ENCODE data around the gene MYL10. TPM values are rescaled to one million over a fixed set of nuclear protein-coding genes. Genes with fewer than 3 reads are reported as not detected.

The MYL10 gene
- total RNA-seq, 1 donor from 2014 or later: not detected

- H3K9me3 ChIP-seq: no peaks in the 10 kb centered on the region
- intact Hi-C loops (cut with DNase I): no loop called here
- no peak for ATAC-seq
- H3K27me3 ChIP-seq: no peaks in the 10 kb centered on the region
- no peak overlapping the region for H3K4me3 ChIP-seq
- no peak overlapping the region for H3K27ac ChIP-seq
- H3K36me3 ChIP-seq: no peaks in the 10 kb centered on the region
- H3K4me1 ChIP-seq: no peaks in the 10 kb centered on the region
- no peak for TF ChIP-seq CTCF (IDR thresholded peaks at IDR 0.05)
- no peak for DNase-seq
Measured at GRCh38 chr7:101589052-101589451, 40.0 kb downstream of the MYL10 start.

GRCh38 chr7:101588131-101588935, 40.8 kb downstream of the MYL10 start:
- Histone ChIP-seq H3K27ac (no peak overlapping the region), H3K4me3 (no peak overlapping the region), H3K4me1 (no peaks in the 10 kb centered on the region), H3K36me3 (no peaks in the 10 kb centered on the region), H3K9me3 (no peaks in the 10 kb centered on the region), H3K27me3 (no peaks in the 10 kb centered on the region)
- TF ChIP-seq CTCF (IDR thresholded peaks at IDR 0.05): no peak
- intact Hi-C loops (cut with DNase I): no loop called here
- DNase-seq: no peak
- no peak for ATAC-seq

- no peak for TF ChIP-seq CTCF (IDR thresholded peaks at IDR 0.05)
- intact Hi-C loops (cut with DNase I): no loop called here
- Histone ChIP-seq H3K27ac (no peak overlapping the region), H3K4me1 (no peaks in the 10 kb centered on the region), H3K27me3 (peaks cover under 1% of the 10 kb centered on the region), H3K9me3 (no peaks in the 10 kb centered on the region), H3K4me3 (no peak overlapping the region), H3K36me3 (no peaks in the 10 kb centered on the region)
- DNase-seq (no peak), ATAC-seq (no peak)
Measured at GRCh38 chr7:101586906-101587677, 42.0 kb downstream of the MYL10 start.

- intact Hi-C loops (cut with DNase I): no loop called here
- no peak for ATAC-seq
- DNase-seq: no peak
Measured at GRCh38 chr7:101586078-101586905, 42.8 kb downstream of the MYL10 start.

More at GRCh38 chr7:101586078-101586905, 42.8 kb downstream of the MYL10 start:
- Histone ChIP-seq H3K27ac (no peak overlapping the region), H3K36me3 (no peaks in the 10 kb centered on the region), H3K9me3 (no peaks in the 10 kb centered on the region), H3K4me1 (no peaks in the 10 kb centered on the region), H3K27me3 (peaks cover 7% of the 10 kb centered on the region), H3K4me3 (no peak overlapping the region)
- TF ChIP-seq CTCF (IDR thresholded peaks at IDR 0.05): no peak
